IPS-NIHi11 (cell line): Measurements from ENCODE around the gene HDAC6.

Experiments used
- DNase-seq: peaks from one replicate; pipeline ENCODE4 v3.0.0; 2012; ENCODE audit warnings: mixed read lengths, low spot score

HDAC6 gene

DNA sequence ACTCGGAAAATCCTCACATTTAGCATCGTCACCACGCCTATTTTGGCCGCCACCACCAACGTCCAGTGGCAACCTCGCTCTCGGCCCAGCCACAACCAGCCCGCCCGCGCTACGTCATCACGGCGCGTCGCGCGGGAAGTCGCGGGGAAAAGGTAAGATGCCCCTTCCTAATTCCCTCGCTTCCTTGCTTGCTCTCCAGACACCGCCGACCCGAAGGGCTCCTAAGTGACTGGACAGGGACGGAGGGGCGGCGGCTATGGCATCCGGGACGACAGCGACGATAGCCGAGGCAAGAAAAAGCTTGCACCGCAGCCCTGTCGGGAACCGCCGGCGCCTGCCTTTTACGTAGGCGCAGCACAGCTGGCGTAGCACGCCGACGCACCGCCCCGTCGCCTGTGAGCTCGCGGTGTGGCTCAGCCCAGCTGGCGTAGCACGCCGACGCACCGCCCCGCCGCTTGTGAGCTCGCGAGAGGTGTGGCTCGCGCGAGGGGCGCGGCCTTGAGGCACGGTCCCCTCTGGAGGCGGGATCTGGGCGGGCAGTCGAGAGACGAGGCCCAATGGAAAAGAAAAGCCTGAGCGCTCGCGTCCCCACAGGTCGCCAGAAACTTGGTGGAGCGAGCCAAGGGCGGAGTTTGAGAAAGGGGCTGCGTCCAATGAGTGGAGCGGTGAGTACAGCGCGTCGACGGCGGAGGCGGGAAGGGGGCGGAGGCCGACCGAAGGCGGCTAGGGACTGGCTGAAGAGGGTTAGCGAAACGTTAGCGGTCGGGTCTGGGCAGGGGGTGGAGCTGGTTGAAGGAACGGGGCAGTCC is at the start of gene HDAC6:
TSS of gene HDAC6 (plus strand) at position 788 of the 809 bp plus-strand sequence. CDS start 626 bp downstream, outside the sequence.
- peak; percentile 88 for DNase-seq

DNA sequence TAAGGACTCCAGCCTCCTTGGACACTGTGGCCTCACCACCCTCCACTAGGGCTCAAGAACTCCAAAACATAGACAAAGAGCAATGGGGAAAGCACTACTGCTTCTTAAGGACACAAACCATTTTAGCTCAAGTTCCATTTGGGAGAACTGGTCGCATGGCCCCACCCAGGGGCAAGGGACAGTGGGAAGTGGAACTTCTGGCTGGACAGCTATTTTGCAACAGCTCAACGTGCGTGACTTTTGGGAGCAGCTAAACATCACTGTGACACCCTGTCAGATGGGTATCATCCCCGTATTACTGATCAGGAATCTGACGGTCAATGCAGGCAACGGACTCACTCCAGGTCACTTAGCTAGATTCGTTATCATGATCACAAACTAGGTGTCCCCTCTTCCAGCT is 49.4 kb upstream of the HDAC6 start:
- DNase-seq = no peak

DNA sequence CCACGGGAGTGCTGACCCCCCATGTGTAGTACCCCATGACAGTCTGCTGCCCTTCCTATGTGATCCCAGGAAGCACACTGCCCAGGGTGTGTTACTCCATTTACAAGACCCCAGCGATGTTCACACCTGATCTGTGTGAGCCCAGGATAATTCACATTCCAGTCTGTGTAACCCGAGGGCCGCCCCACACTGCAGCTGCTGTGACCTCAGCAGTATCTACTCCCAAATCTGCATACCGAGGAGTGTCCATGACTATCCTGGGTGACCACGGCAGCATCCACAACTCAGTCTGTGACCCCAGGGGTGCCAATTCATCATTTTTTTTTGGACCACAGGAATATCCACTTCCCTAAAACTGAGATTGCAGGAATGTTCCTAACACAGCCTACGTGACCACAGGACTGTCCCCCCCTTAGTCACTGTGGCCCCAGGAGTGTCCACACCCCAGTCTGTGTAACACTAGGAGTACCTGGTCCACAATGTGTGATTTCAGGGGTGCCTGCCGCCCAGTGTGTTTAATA is 48.1 kb upstream of the HDAC6 start:
- DNase-seq = no peak

DNA sequence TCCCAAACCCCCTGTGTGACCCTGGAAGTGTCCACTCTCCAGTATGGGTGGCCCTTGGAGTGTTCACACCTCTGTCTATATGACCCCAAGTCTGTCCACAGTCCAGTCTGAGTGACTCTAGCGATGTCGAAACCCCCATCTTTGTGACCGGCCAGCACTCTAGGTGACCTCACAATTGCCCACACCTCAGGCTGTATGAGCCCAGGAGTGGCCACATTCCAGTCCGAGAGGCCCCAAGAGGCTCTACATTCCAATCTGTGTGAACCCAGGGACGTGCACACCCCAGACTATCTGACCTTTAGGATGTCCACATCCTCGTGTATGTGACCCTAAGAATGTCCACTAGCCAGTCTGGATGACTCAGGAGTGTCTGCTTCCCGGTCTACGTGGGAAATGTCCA is 47.6 kb upstream of the HDAC6 start:
- no peak for DNase-seq

DNA sequence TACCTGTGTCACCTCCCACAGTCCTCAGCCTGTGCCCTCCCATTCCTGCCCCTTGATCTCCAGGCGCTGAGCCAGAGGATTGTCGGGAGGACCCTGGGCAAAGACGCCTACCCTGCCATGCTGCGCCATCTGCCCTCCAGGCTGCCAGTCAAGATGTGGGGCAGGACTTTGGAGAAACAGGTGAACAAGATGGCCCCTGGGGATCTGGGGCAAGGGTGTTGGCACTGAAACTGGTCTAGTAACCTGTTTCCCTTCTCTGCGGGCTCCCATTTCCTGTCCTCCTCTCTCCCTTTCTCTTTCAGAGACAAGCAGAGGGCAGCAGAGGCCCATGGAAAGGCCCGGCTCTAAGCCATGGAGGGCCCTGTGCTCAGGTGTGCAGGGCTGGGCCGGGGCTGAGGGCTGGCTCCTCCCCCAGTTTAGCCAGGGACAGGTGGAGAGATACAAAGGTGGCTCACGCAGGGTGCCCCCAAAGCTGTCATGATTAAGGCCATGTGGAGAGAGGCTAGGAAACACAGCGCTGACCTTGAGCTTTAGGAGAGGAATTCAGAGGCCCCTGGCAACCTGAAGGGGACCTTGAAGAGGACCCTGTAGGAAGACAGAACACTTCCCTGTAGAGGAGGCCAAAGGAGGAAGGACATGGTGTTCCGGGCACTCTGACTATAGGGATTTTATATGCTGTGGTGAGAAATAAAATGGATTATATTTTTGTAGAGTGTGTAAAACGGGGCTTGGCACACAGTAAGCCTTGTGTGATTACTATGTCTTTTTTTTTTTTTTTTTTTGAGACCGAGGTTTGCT is 40.0 kb upstream of the HDAC6 start, which contains the start of gene GLOD5:
TSS of gene GLOD5 (plus strand) at position 74 of the 798 bp plus-strand sequence. CDS start at position 118, 44 bp downstream.
- DNase-seq = peak; percentile 62

DNA sequence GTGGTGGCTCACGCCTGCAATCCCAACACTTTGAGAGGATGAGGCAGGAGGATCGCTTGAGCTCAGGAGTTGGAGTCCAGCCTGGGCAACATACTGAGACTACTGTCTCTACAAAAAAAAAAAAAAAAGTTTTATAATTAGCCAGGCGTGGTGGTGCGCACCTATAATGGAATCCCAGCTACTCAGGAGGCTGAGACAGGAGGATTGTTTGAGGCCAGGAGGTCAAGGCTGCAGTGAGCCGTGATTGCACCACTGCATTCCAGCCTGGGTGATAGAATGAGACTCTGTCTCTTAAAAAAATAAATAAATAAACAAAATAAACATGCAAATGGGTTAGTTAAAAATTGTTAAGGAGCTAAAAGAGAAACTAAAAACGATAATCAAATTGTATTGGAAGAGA is 32.6 kb upstream of the HDAC6 start:
- DNase-seq = no peak

DNA sequence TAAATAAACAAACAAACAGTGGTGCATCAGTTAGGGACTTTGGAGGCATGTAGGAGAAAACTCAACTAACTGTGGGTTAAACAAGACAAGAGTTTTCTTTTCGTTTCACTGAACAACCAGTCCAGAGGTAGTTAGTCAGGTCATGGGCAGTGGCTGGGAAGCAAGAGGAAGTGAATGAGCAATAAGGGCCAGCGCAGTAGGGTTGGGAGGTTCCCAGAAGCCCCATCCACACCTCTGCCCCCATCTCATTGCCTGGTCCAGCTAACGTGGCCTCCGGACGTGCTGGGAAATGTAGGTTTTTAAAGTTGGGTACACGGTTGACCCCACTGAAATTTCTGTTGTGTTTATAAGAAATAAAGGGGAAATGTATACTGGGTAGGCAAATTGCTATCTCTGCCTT is 31.6 kb upstream of the HDAC6 start:
- no peak for DNase-seq

DNA sequence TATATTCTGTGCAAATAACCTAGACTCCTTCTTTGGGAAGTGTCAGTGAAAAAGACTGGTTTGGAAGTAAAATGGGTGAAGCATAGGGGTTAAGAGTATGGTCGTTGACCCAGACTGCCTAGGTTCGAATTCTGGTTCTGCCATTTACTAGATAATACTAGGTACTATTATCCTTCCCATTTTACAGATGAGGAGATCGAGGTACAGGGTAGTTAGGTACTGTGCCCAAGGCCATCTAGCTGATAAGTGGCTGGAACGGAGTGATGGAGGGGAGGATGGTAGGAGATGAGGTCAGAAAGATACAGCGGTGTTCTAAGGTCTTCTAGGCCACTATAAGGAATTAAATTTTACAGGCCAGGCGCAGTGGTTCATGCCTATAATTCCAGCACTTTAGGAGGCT is 29.3 kb upstream of the HDAC6 start:
- no peak for DNase-seq

DNA sequence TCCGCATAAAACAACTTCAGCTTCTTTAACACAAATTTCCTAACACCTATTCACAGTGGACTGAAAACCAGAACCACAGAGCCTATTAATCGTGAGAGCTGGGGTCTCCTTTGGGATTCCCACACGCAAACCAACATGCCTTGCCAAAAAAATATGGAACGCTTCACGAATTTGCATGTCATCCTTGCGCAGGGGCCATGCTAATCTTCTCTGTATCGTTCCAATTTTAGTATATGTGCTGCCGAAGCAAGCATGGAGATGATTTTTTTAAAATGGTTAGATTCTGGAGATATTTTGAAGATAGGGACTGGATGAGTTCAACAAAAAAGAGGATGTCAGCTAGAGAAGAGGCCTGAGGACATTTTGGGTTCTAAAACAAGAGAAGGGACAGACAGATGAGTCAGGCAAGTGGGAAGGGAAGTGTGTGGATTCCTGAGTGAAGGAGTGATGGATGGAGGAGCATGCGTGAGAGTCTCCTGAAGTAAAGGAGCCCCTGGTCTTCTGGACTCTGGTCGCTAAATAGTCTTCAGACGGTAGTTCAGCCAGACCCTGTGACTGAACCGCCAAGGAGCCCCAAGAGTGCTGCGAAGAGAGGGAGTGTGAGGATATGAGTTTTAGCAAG is 24.9 kb upstream of the HDAC6 start:
- DNase-seq = no peak

DNA sequence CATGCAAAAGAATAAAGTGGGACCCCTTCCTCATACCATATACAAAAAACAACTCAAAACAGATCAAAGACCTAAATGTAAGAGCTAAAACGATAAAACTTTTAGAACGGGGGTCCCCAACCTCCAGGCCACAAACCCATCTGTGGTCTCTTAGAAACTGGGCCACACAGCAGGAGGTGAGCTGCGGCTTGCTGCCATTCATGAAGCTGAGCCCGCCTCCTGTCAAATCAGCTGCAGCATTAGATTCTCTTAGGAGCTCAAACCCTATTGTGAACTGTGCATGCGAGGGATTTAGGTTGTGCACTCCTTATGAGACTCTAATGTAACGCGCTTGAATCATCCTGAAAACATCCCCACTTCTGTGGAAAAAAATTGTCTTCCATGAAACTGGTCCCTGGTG is 22.5 kb upstream of the HDAC6 start:
- DNase-seq = no peak

DNA sequence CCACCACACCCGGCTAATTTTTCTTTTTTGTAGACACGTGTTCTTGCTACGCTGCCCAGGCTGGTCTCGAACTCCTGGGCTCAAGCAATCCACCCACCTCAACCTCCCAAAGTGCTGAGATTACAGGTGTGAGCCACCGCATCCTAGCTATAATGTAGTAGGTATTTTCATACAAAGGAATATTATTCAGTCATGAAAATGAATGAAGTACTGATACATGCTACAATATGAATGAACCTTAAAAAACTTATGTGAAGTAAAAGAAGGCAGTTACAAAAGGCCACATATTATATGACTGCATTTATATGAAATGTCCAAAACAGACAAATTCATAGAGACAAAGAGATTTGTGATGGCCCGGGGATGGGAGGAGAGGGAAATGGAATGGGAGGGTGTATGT is 20.2 kb upstream of the HDAC6 start:
- no peak for DNase-seq

DNA sequence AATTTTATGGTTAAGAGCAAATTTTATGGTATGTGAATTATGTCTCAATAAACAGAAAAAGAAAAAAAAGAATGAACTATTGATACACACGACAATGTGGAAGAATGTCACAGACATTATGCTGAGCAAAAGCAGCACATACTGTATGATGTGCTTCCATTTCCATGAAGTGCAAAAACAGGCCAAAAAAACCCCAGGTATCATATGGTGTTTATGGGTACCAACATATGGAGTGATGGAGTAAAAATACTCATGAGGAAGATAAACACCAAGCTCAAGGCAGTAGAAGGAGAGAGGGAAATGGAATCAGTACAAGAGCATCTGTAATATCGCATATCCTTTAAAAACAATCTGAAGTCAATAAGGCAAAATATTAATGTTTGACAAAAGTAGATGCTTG is 19.7 kb upstream of the HDAC6 start:
- DNase-seq = no peak

DNA sequence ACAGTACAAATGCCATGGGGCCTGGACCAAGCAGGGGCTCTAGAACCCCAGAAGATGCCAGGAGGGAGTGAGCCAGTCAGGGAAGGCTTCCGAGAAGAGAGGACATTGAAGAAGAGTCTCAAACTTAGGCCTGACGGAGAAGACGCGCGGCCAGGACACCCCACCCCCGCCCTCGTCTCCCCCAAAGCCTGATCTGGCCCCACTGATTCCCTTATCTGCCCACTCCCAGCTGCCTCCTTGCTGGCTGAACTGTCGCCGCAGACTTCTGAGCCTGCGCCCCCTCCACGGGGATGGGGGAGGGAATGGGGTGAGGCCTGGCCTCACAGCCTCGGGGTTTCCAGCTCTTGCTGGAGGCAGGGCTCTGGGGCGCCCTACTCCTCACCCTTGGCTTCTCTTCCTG is 19.1 kb upstream of the HDAC6 start:
- DNase-seq = no peak

DNA sequence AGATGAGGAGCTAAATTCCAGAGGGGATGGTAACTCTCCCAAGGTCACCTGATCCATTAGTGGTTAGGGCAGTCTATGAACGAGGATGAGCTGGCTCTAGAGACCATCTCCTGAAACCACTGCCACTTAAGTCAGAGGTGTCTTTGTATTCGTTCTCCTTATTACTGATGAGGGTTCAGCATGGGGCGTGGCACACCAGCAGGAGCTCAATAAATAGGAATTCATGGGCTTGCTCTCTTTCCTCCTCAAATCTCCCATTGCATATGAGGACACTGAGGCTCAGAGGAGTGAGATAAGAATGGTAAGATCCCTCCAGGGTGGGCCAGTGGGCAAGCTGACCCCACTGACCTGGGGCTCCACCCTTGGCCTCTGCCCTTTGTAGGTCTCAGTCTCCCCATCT is 17.1 kb upstream of the HDAC6 start:
- DNase-seq = no peak

DNA sequence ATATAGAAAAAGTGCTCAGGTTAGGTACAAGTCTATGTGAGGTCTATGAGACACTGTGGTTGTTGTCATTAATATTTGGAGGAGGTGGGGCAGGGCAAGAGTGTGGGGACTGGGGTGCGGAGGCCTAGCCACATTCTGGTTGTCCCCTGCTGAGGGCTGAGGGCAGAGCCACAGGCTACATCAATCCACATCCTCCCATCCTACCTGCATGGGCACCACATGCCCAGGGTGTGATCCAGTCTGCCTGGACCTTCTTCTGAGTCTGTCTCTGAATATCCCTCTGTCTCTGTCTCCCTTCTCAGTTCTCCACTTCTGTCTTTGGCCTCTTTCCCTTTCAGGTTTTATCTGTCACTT is 16.7 kb upstream of the HDAC6 start:
- DNase-seq = no peak

DNA sequence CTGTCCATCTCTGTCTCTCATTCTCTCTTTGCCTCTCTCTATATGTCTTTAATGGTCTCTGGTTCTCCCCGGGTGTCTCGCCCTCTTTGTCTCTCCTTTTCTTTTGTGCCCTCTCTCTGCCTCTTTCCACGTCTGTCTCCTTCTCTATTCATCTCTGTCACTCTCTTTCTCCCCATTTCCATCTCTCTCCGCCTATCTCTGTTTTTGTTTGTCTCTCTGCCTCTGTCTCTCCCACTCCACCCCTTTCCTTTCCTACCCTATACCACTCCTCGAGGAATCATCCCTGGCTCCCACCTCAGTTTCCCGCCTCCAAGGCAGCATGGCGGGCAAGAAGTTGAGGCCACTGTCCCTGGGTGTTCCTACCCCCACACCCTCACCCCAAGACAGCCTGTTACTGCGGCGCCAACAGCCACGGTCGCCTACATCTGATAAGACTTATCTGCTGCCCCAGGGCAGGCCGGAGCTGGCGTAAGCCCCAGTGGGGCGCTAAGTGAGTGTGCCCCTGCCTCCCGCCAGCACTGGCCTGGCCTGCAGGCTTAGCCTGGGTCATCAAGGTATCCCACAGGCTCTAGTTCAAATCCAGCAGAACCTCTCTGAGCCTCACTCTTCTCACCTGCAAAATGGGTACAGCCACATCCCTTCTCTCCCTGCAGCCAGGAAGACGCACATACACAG is 16.2 kb upstream of the HDAC6 start:
- no peak for DNase-seq

DNA sequence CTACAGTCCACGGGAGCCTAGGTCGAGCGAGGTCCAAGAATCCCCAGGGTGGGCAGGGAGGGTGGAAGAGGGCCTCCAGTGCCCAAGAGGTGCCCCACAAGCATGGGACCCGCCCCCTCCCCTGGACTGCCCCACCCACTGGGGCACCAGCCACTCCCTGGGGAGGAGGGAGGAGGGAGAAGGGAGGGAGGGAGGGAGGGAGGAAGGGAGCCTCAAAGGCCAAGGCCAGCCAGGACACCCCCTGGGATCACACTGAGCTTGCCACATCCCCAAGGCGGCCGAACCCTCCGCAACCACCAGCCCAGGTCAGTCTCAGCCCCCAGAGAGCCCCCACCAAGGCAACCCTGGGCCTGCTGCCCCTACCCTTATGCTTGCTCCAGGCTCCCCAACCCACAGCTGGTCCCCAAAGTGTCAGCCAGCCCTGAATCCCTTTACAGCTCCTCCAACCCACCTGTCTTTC is 15.5 kb upstream of the HDAC6 start, which contains the start of gene GATA1:
TSS of gene GATA1 (plus strand) at position 250 of the 460 bp plus-strand sequence. CDS start 4,520 bp downstream, outside the sequence.
- no peak for DNase-seq

DNA sequence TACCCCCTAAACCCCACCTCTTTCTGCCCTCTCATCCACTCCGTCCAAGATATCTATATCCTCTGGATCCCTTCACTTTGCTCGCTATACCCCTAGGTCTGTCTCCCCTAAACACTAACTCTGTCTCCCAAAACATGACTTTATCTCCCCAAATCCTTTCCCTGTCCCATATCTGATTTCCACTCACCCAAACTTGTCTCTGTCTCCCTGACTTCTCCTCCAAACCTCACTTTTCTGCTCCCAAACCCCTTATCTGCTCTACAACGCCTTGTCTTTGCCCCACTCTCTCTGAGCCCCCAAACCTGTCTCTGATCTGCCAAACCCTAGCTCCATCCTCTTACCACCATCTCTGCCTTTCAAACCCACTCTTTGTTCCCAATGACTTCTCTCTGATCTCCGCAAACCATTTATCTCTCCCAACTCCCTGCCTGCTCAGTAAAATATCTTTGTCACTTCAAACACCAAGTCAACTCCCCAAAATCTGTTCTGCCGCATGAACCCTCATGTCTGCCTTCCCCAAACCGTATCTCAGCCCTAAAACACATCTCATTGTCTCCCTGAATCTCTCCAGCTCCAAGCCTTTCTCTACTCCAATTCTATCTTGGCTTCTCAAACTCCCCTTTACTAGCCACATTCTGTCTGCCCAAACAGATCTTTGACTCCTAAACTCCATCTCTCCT is 14.9 kb upstream of the HDAC6 start:
- no peak for DNase-seq

DNA sequence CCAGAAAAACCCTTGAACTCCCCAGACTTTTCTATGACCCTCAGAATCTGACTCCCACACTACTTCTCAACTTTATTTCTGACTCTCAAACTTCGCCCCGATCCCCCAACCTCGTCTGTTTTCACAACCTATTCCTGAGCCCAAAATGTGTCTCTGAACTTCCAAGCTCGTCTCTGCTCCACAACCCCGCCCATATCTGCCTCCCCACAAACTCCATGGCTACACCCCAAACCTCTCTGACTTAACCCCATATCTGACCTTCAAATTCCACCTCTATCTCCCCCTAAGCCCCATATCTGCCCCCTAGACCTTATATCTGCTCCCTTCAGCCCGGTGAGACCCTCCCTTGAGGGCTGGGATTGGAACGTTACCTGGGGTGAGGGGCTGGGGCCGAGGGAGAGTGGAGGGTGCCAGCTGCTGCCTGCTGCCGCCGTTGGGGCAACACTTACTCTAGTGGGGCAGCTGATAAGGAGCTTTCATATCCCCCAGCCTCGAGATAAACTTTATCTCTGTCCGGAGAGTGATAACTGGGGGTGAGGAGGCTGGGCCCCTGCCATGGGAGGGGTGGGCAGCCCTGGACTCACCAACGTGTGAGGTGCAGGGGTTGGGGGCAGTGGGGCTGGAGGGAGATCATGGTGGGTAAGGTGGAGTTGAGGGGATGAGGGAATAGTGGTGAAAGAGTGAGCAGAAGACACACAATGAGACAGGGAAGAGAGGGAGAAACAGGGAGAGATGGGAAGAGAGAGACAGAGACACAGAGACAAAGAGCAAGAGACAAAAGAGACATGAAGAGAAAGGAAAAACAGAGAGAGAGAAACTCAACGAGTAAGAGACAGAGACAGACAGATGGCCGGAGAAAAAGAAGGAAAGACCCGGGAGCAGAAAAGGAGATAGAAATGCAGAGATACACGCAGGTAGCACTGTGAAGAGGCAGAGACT is 14.1 kb upstream of the HDAC6 start:
- DNase-seq = no peak
